RWPE1 (cell line): ENCODE data around the gene SMIM23.

ENCODE experiments used
- CTCF ChIA-PET: fragments of 350-600 bp; sonication (Branson Sonifier 250); formaldehyde crosslinking; extraction: SDS; loops from one replicate; lab custom pipeline; 2021; lab: Yijun Ruan, JAX
- POLR2A ChIA-PET: fragments of 400-600 bp; formaldehyde crosslinking; extraction: SDS; loops from one replicate; lab custom pipeline; 2020; ENCODE audit warnings: antibody characterized with exemption; ENCODE audit not compliant: low non-redundant PET; lab: Yijun Ruan, JAX
- DNase-seq: peaks from one replicate; pipeline ENCODE4 v3.0.0; 2012; ENCODE audit warnings: low spot score
- H3K27ac ChIP-seq: fragments of 450-650 bp; 2 replicates; pipeline ENCODE4 v1.5.1; 2017
- TF ChIP-seq, protein P1 (sequence below): fragments of 450-650 bp; conservative IDR thresholded peaks from 2 replicates; pipeline ENCODE4 v1.5.1; 2017; ENCODE audit warnings: low read depth, mild to moderate bottlenecking

The SMIM23 gene

DNA sequence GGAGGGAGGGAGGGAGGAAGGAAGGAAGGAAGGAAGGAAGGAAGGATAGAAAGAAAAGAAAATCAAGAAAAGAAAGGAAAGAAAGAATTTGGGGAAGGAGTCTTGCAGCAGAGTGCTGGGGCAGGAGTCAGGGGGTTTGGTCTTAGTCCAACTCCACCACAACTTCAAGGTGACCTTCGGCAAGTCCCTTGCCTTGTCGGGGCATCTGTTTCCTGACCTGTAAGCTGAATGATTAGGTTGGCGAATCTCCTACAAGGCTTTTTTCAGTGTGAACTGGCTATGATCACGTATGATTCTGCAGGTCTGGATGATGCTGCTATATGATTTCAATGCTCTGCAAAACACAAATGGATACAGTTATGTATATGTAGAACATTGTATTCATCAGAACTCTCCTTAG is 20.1 kb downstream of the SMIM23 start:
- POLR2A ChIA-PET, result no interaction called here
- no peak for DNase-seq
- CTCF ChIA-PET, result no interaction called here
- TF ChIP-seq, protein P1, sequence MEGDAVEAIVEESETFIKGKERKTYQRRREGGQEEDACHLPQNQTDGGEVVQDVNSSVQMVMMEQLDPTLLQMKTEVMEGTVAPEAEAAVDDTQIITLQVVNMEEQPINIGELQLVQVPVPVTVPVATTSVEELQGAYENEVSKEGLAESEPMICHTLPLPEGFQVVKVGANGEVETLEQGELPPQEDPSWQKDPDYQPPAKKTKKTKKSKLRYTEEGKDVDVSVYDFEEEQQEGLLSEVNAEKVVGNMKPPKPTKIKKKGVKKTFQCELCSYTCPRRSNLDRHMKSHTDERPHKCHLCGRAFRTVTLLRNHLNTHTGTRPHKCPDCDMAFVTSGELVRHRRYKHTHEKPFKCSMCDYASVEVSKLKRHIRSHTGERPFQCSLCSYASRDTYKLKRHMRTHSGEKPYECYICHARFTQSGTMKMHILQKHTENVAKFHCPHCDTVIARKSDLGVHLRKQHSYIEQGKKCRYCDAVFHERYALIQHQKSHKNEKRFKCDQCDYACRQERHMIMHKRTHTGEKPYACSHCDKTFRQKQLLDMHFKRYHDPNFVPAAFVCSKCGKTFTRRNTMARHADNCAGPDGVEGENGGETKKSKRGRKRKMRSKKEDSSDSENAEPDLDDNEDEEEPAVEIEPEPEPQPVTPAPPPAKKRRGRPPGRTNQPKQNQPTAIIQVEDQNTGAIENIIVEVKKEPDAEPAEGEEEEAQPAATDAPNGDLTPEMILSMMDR, result no peak
- no peak overlapping the region for H3K27ac ChIP-seq

DNA sequence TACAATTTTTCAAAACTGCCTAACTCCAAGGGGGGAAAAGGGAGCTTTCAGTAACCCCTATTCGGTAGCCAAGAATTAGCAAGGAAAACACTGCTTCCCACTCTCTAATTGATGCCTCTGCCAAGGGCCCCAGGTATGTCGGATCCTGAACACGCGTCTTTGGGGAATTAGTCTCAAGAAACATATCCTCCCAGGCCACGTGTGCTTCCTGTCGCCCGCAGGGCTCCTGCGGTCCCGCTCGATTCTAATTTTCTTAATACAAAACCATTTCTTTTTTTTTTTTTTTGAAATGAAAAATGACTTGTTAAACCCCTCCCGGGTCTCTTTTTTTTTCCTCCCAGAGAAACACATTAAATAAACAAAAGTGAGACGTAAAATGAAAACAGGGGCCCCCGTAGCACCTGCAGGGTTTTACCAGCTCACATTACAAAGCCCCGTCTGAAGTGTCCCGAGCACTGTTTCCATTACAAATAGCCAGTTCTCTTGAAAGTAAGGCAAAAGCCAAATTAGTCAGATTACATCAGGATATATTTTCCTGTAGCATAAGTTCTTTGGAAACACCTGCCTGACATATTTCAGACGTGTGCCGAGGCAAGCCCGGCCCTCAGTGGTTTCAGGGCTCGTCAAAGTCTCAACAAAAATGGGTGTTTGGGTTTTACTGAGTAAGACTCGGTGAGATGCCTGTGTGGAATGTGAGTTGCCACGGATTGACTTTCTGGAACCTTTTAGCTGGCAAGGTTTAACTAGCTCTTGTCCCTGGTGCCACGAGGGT is 21.5 kb downstream of the SMIM23 start:
- ChIA-PET CTCF (interaction anchor here (0.7 kb wide), 1 partner anchor 12 kb away, joined by 3 read pairs; no protein-coding TSS in a partner anchor), POLR2A (no interaction called here)
- no peak overlapping the region for H3K27ac ChIP-seq
- TF ChIP-seq, protein P1, result no peak
- no peak for DNase-seq

DNA sequence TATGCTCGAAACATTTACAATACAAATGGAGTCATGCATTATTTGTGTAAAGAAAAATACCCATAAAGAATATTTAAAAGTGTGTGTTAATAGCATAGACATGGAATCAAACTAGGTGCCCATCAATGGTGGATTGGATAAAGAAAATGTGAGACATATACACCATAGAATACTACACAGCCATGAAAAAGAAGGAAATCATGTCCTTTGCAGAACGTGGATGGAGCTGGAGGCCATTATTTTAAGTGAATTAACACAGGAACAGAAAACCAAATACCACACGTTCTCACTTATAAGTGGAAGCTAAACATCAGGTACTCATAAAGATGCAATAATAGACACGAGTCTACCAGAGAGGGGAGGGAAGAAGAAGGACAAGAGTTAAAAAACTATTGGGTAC is 22.8 kb downstream of the SMIM23 start:
- TF ChIP-seq, protein P1, result no peak
- CTCF ChIA-PET, result interaction anchor here (0.6 to 0.7 kb wide), 2 partner anchors 455 to 1511 kb away, joined by 3 read pairs; partner anchors contain the start of gene LCP2
- POLR2A ChIA-PET, result no interaction called here
- no peak overlapping the region for H3K27ac ChIP-seq
- DNase-seq, result no peak

DNA sequence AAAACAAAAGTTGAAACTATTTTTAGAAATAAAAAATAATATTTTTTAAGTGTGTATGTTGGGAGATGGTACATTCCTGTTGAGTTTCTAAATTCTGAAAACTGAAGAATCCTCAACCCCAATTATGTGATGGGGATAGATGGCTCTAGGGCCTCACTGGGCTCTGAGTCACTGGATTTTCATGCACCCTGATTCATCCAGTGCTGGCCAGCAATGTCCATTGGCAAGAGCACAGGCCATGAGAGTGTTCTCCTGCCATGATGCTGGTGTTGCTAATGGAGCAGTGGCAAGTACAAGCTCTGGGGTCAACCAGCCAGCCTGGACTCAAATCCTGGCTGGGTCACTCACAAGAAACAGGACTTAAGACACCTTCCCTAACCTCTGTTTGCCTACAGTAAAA is 23.3 kb downstream of the SMIM23 start:
- H3K27ac ChIP-seq, result no peak overlapping the region

DNA sequence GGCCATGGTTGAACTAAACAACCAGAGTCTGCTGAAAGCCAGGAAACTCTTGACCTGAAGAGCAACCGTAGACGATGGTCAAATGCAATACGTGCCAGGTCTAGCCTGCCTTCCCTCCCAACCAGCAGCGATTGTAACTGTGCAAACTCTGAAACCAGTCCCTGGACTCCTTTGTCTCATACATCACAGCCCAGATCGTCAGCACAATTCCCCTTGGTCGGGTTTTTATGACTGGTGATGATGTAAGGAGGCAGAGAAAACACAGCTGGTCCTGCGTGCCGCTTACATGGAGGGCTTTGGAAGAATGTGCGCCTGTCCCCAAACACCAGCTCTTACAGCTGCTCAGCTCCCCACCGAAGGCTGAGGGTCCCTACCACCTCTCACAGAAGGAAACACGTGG is 24.6 kb downstream of the SMIM23 start:
- DNase-seq, result no peak

More for the DNA sequence above, 23.3 kb downstream of the SMIM23 start:
- no peak for DNase-seq
- ChIA-PET POLR2A (no interaction called here), CTCF (interaction anchor here (0.6 kb wide), 1 partner anchor 1511 kb away, joined by 3 read pairs; the partner anchor contains the start of gene LCP2)
- TF ChIP-seq, protein P1, result no peak

DNA sequence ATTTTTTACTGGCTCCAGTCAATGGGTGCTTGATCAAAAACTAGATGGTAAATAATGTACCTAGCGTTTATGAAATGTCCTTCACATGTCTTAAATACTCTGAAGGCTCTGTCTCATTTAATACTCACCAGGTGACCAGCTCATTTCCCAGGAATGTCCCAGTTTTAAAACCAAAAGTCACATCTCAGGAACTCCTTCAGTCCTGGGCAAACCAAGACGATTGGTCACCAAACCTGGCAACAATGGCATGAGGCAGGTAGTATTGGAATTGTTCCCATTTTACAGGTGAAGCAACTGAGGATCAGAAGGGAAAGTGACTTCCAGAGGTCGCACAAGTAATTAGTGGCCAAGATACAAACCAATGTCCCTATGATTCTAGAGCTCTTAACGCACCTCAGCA is 27.7 kb downstream of the SMIM23 start:
- DNase-seq, result no peak
- ChIA-PET POLR2A (no interaction called here), CTCF (no interaction called here)
- H3K27ac ChIP-seq, result no peak overlapping the region
- TF ChIP-seq, protein P1, result no peak

More for the DNA sequence above, 24.6 kb downstream of the SMIM23 start:
- H3K27ac ChIP-seq, result no peak overlapping the region
- ChIA-PET CTCF (interaction anchor here (0.6 kb wide), 1 partner anchor 222 kb away, joined by 3 read pairs; no protein-coding TSS in a partner anchor), POLR2A (no interaction called here)
- TF ChIP-seq, protein P1, result no peak
